ENCODE data around the gene KAT8.
"Not testable (repeated sequence)": the region's sequence is repeated elsewhere in the genome, so short reads cannot be mapped to it uniquely, and the experiment has no call there.

KAT8 gene

GRCh38 chr16:31083981-31084380 lies 33.5 kb upstream of the KAT8 start:
- no peak for DNase-seq

- DNase-seq = no peak
Observed at GRCh38 chr16:31084584-31085302, 32.7 kb upstream of the KAT8 start.

- DNase-seq = no peak
Observed at GRCh38 chr16:31085411-31085810, 32.1 kb upstream of the KAT8 start.

GRCh38 chr16:31085873-31086628 lies 31.4 kb upstream of the KAT8 start:
- DNase-seq = no peak

- DNase-seq = no peak
Observed at GRCh38 chr16:31086629-31086906, 30.9 kb upstream of the KAT8 start.

GRCh38 chr16:31087481-31087880 lies 30.0 kb upstream of the KAT8 start:
- no peak for DNase-seq

- no peak for DNase-seq
Observed at GRCh38 chr16:31087971-31088370, 29.5 kb upstream of the KAT8 start.

GRCh38 chr16:31088459-31089183 lies 28.8 kb upstream of the KAT8 start, which contains the start of gene PRSS53:
Gene PRSS53 (minus strand): TSS chr16:31088943. CDS start chr16:31088809, 134 bp downstream.
- DNase-seq = no peak

GRCh38 chr16:31089199-31089598 lies 28.3 kb upstream of the KAT8 start:
- DNase-seq = no peak

- DNase-seq = peak; percentile 50
Observed at GRCh38 chr16:31090540-31090939, 26.9 kb upstream of the KAT8 start.

GRCh38 chr16:31092330-31092729 lies 25.1 kb upstream of the KAT8 start:
- DNase-seq = no peak

GRCh38 chr16:31093132-31093703 lies 24.2 kb upstream of the KAT8 start:
- DNase-seq = peak; percentile 45

- no peak for DNase-seq
Observed at GRCh38 chr16:31094088-31094423, 23.4 kb upstream of the KAT8 start.

GRCh38 chr16:31094424-31095120 lies 22.9 kb upstream of the KAT8 start, which contains the start of gene VKORC1:
Gene VKORC1 (minus strand): TSS chr16:31094797. CDS start chr16:31094729, 68 bp downstream.
- peak; percentile 99 for DNase-seq

GRCh38 chr16:31099860-31100638 lies 17.4 kb upstream of the KAT8 start:
- peak; percentile 78 for DNase-seq

- not testable (repeated sequence) for DNase-seq
Observed at GRCh38 chr16:31100876-31101641, 16.4 kb upstream of the KAT8 start.

- DNase-seq = peak; percentile 62
Observed at GRCh38 chr16:31105677-31106213, 11.7 kb upstream of the KAT8 start.

GRCh38 chr16:31106509-31107464 lies 10.7 kb upstream of the KAT8 start:
- DNase-seq = no peak

- no peak for DNase-seq
Observed at GRCh38 chr16:31107465-31107867, 10.0 kb upstream of the KAT8 start.

All from fibroblast of skin of back (primary cell).